ENCODE measurements around the gene RAD23A. TPM values are rescaled to one million over a fixed set of nuclear protein-coding genes. Genes with fewer than 3 reads are reported as not detected.

RAD23A gene
- total and polyA plus RNA-seq, 9 of the 15 experiments (the other 6 are each of a cell fraction or from before 2014, with no cell fraction given) = 9.5 to 181 (median 101) TPM

DNA sequence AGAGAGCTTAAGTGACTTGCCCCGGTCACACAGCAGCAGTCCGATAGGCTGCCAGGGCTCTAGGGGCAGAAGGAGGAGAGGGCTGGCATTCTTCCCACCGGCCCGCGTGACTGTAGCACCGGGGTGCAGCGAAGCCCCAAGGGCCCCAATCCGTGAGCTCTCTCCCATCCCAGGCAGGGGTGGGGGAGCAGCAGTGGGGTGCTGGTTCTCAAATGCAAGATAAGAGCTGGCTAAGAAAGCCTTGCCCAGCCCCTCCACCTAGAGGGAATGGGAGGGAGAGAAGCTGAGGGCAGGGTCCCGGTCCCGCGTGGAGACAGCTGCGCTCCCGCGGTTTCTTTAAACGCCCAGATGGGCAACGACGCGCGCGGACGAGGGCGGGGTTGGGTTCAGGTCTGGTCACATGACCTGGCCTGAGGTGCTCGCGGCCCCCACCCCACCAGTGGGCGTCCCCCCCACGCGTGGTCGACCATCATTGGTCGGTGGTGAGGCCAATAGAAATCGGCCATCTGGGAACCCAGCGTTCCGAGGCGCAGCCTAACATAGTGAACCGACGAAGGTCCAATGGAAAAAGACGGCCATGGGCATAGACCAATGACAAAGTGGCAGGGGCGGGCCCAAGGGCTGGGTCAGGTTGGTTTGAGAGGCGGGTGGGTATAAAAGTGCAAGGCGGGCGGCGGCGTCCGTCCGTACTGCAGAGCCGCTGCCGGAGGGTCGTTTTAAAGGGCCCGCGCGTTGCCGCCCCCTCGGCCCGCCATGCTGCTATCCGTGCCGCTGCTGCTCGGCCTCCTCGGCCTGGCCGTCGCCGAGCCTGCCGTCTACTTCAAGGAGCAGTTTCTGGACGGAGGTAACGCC, 7.5 kb upstream of the RAD23A start, which contains the start of gene CALR (continued):
- TF ChIP-seq, protein P1, sequence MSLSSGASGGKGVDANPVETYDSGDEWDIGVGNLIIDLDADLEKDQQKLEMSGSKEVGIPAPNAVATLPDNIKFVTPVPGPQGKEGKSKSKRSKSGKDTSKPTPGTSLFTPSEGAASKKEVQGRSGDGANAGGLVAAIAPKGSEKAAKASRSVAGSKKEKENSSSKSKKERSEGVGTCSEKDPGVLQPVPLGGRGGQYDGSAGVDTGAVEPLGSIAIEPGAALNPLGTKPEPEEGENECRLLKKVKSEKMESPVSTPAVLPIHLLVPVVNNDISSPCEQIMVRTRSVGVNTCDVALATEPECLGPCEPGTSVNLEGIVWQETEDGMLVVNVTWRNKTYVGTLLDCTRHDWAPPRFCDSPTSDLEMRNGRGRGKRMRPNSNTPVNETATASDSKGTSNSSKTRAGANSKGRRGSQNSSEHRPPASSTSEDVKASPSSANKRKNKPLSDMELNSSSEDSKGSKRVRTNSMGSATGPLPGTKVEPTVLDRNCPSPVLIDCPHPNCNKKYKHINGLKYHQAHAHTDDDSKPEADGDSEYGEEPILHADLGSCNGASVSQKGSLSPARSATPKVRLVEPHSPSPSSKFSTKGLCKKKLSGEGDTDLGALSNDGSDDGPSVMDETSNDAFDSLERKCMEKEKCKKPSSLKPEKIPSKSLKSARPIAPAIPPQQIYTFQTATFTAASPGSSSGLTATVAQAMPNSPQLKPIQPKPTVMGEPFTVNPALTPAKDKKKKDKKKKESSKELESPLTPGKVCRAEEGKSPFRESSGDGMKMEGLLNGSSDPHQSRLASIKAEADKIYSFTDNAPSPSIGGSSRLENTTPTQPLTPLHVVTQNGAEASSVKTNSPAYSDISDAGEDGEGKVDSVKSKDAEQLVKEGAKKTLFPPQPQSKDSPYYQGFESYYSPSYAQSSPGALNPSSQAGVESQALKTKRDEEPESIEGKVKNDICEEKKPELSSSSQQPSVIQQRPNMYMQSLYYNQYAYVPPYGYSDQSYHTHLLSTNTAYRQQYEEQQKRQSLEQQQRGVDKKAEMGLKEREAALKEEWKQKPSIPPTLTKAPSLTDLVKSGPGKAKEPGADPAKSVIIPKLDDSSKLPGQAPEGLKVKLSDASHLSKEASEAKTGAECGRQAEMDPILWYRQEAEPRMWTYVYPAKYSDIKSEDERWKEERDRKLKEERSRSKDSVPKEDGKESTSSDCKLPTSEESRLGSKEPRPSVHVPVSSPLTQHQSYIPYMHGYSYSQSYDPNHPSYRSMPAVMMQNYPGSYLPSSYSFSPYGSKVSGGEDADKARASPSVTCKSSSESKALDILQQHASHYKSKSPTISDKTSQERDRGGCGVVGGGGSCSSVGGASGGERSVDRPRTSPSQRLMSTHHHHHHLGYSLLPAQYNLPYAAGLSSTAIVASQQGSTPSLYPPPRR (CRISPR knock-in tag; IDR thresholded peaks at IDR 0.05; ENCODE audit: borderline replicate concordance) = no peak
- TF ChIP-seq ILF3 (IDR thresholded peaks at IDR 0.05; ENCODE audit: borderline replicate concordance) (peak; percentile 65; the same call in 1 of the 2 replicates), SNIP1 (IDR thresholded peaks at IDR 0.05; ENCODE audit: low read depth) (no peak), ZKSCAN8 (CRISPR knock-in tag; IDR thresholded peaks at IDR 0.05) (no peak), TAF1 (IDR thresholded peaks at IDR 0.05; ENCODE audit: control insufficient read depth, extremely low read depth, insufficient read depth, low read length, severe bottlenecking) (peak; percentile 84), TAL1 (IDR thresholded peaks at IDR 0.05) (no peak), ZNF232 (CRISPR knock-in tag; IDR thresholded peaks at IDR 0.05) (no peak), ESRRB (CRISPR knock-in tag; IDR thresholded peaks at IDR 0.05; ENCODE audit: borderline replicate concordance) (no peak), ETV5 (CRISPR knock-in tag; IDR thresholded peaks at IDR 0.05; ENCODE audit: low read depth) (peak; percentile 58; the same call in 1 of the 2 replicates), ZNF57 (CRISPR knock-in tag; IDR thresholded peaks at IDR 0.05) (0 out of 2 replicates have a peak, but pooled peaks have one; percentile 28), MAFK (IDR thresholded peaks at IDR 0.05; ENCODE audit: low read length) (no peak), MECOM (CRISPR knock-in tag; IDR thresholded peaks at IDR 0.05) (0 out of 2 replicates have a peak, but pooled peaks have one; percentile 18), GTF2A2 (tag; IDR thresholded peaks at IDR 0.05) (peak; percentile 99), SRSF3 (IDR thresholded peaks at IDR 0.05; ENCODE audit: insufficient read depth, low read length) (no peak), ZNF263 (CRISPR knock-in tag; IDR thresholded peaks at IDR 0.05; ENCODE audit: borderline replicate concordance) (no peak)
- TF ChIP-seq, protein P2, sequence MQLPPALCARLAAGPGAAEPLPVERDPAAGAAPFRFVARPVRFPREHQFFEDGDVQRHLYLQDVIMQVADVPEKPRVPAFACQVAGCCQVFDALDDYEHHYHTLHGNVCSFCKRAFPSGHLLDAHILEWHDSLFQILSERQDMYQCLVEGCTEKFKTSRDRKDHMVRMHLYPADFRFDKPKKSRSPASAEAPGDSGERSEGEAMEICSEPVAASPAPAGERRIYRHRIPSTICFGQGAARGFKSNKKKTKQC (CRISPR knock-in tag; IDR thresholded peaks at IDR 0.05) = peak; percentile 84; the same call in 1 of the 2 replicates
- TF ChIP-seq, protein P3, sequence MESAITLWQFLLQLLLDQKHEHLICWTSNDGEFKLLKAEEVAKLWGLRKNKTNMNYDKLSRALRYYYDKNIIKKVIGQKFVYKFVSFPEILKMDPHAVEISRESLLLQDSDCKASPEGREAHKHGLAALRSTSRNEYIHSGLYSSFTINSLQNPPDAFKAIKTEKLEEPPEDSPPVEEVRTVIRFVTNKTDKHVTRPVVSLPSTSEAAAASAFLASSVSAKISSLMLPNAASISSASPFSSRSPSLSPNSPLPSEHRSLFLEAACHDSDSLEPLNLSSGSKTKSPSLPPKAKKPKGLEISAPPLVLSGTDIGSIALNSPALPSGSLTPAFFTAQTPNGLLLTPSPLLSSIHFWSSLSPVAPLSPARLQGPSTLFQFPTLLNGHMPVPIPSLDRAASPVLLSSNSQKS (CRISPR knock-in tag; IDR thresholded peaks at IDR 0.05) = no peak
- TF ChIP-seq, protein P4, sequence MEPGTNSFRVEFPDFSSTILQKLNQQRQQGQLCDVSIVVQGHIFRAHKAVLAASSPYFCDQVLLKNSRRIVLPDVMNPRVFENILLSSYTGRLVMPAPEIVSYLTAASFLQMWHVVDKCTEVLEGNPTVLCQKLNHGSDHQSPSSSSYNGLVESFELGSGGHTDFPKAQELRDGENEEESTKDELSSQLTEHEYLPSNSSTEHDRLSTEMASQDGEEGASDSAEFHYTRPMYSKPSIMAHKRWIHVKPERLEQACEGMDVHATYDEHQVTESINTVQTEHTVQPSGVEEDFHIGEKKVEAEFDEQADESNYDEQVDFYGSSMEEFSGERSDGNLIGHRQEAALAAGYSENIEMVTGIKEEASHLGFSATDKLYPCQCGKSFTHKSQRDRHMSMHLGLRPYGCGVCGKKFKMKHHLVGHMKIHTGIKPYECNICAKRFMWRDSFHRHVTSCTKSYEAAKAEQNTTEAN (CRISPR knock-in tag; IDR thresholded peaks at IDR 0.05) = no peak

All from K562 (cell line).